ENCODE data around the gene HIF3A. TPM values are rescaled to one million over a fixed set of nuclear protein-coding genes. Genes with fewer than 3 reads are reported as not detected.

The HIF3A gene
- polyA plus RNA-seq, 1 donor (not counting 4 experiments of a cell fraction or from before 2014, with no cell fraction given), result 0.01 TPM

DNA sequence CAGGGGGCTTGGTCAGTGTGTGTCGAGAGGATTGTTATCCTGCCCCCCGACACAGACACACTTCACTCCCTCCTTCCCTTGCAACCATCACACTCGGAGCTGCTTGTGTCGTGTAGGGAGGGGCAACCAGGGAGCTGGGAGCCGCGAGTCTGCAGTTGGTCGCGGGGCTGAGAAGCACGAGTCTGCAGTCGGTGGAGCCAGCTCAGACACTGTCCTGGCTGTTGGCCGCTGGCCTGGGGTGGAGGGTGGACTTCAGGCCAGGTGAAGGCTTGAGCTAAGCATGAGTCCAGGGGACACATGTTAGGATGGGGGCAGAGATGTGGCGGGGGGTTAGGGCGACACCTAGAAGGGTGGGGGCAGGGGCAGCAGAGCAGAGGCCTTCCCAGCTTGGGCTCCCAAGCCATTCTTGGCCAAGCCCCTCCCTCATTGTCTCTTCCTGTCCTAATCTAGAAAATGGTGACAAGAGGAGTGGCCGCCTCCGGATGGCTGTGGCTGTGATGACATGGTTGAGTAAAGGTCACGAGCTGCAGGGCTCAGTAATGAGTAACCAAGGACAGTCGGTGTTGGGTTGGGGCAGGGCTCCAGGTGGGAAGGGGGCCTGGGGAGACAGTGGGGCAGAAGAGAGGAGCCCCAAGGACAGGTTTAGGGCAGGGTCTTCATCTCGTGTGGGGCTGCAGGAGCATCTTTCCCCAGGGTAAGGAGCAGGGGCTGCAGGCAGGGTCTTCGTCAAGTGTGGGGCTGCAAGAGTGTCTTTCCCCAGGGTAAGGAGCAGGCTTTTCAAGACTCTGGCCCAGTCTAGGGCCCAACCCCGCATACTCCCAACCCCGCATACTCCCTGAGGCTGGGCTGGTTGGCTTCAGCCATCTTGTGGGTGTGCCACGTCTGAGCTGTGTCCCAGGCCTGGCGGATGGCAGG lies 58.6 kb downstream of the HIF3A start:
- no peak overlapping the region for H3K4me3 ChIP-seq (ENCODE audit: control insufficient read depth in 2 of 3, extremely low read depth in 1 of 3, insufficient read depth in 2 of 3, low read depth in 1 of 3, low read length in 3 of 3)
- H3K4me1 ChIP-seq (ENCODE audit: control insufficient read depth, extremely low read depth, insufficient read depth, low read length), result peaks cover 18% of the 10 kb centered on the region
- dilution Hi-C loops (cut with MboI; ENCODE audit: extremely low pct_ligation_motif_present, low sequenced_read_pairs), result no loop called here
- H3K9me1 ChIP-seq (ENCODE audit: control insufficient read depth, extremely low read depth, insufficient read depth, low read length), result peaks cover 11% of the 10 kb centered on the region
- H3K36me3 ChIP-seq (ENCODE audit: control insufficient read depth in 2 of 2, extremely low read depth in 1 of 2, insufficient read depth in 2 of 2, low read length in 2 of 2), result peaks cover 19 to 28% of the 10 kb centered on the region in 2 experiments
- H4K20me1 ChIP-seq (ENCODE audit: control insufficient read depth, extremely low read depth, insufficient read depth, low read length), result peaks cover 7% of the 10 kb centered on the region
- no peaks in the 10 kb centered on the region for H3K27me3 ChIP-seq (ENCODE audit: control insufficient read depth, extremely low read depth, insufficient read depth, low read length)
- no peak overlapping the region for H3K9ac ChIP-seq (ENCODE audit: control insufficient read depth, extremely low read depth, insufficient read depth, low read length)
- FAIRE-seq, result no peak
- H3K27ac ChIP-seq (ENCODE audit: control insufficient read depth, insufficient read depth, low read length), result no peak overlapping the region
- TF ChIP-seq, protein P1, sequence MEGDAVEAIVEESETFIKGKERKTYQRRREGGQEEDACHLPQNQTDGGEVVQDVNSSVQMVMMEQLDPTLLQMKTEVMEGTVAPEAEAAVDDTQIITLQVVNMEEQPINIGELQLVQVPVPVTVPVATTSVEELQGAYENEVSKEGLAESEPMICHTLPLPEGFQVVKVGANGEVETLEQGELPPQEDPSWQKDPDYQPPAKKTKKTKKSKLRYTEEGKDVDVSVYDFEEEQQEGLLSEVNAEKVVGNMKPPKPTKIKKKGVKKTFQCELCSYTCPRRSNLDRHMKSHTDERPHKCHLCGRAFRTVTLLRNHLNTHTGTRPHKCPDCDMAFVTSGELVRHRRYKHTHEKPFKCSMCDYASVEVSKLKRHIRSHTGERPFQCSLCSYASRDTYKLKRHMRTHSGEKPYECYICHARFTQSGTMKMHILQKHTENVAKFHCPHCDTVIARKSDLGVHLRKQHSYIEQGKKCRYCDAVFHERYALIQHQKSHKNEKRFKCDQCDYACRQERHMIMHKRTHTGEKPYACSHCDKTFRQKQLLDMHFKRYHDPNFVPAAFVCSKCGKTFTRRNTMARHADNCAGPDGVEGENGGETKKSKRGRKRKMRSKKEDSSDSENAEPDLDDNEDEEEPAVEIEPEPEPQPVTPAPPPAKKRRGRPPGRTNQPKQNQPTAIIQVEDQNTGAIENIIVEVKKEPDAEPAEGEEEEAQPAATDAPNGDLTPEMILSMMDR (optimal IDR thresholded peaks at IDR 0.05 in 1 of 3, IDR thresholded peaks at IDR 0.05 in 1 of 3, conservative IDR thresholded peaks at IDR 0.05 in 1 of 3; ENCODE audit: extremely low read depth in 1 of 3, insufficient read depth in 2 of 3, low read length in 3 of 3), result no peak
- TF ChIP-seq EZH2 (IDR thresholded peaks at IDR 0.05; ENCODE audit: low read length), result no peak
- no peaks in the 10 kb centered on the region for H3K9me3 ChIP-seq (ENCODE audit: control insufficient read depth, low read depth, low read length)
- no peak for DNase-seq (ENCODE audit: low read depth, low spot score)
- H3K79me2 ChIP-seq (ENCODE audit: control insufficient read depth, insufficient read depth, low read length), result peaks cover 52% of the 10 kb centered on the region
- H3K4me2 ChIP-seq (ENCODE audit: control insufficient read depth, extremely low read depth, insufficient read depth, low read depth, low read length), result no peak overlapping the region
- H2AFZ ChIP-seq (ENCODE audit: control insufficient read depth, low read length), result no peak overlapping the region

DNA sequence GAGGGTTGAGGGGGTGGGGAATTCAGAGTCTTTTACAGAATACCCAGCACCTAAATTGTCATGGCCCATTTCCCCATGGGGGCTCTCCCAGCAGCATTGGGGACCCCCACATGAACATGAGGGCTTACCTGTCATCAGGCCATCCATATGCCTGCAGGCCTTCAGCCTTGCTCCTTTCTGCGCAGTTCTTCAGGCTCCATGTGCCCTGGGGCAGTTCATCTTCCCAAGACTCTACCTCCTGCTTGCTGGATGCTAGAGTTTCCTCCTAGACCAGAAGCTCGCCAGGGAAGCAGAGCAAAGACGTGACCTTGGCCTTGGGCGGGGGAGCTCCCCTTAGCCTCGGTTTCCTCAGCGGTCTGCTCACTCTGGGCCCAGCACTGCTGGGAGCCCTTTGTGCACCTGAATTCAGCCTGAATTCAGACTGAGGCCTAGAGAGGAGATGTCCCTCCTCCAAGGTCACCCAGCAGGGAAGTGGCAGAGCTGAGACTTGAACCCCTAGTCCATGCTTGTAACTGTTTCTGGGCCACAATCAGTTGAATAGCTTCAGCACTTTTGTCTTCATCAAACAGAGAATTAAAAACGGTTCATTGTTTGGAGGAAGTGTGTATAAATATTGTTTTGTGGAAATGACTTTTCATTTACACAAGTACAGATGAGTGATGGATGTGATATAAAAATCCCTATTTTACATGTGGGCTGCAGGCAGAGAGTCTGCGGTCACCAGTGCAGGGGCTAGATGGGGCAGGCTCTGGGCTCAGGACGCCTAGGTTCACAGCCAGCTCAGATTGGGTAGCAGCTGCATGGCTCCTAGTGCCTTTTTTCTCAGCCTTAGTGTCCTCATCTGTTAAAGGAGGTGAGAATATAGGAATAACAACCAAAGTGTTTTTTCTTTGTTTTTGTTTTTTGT lies 59.6 kb downstream of the HIF3A start:
- H3K27me3 ChIP-seq (ENCODE audit: control insufficient read depth, extremely low read depth, insufficient read depth, low read length), result no peaks in the 10 kb centered on the region
- H3K4me3 ChIP-seq (ENCODE audit: control insufficient read depth in 2 of 3, extremely low read depth in 1 of 3, insufficient read depth in 2 of 3, low read depth in 1 of 3, low read length in 3 of 3), result no peak overlapping the region
- no peak overlapping the region for H3K4me2 ChIP-seq (ENCODE audit: control insufficient read depth, extremely low read depth, insufficient read depth, low read depth, low read length)
- H3K79me2 ChIP-seq (ENCODE audit: control insufficient read depth, insufficient read depth, low read length), result peaks cover 46% of the 10 kb centered on the region
- H2AFZ ChIP-seq (ENCODE audit: control insufficient read depth, low read length), result no peak overlapping the region
- dilution Hi-C loops (cut with MboI; ENCODE audit: extremely low pct_ligation_motif_present, low sequenced_read_pairs), result no loop called here
- no peak overlapping the region for H3K27ac ChIP-seq (ENCODE audit: control insufficient read depth, insufficient read depth, low read length)
- H3K9me1 ChIP-seq (ENCODE audit: control insufficient read depth, extremely low read depth, insufficient read depth, low read length), result peaks cover 9% of the 10 kb centered on the region
- TF ChIP-seq, protein P1 (optimal IDR thresholded peaks at IDR 0.05 in 1 of 3, IDR thresholded peaks at IDR 0.05 in 1 of 3, conservative IDR thresholded peaks at IDR 0.05 in 1 of 3; ENCODE audit: extremely low read depth in 1 of 3, insufficient read depth in 2 of 3, low read length in 3 of 3), result no peak
- TF ChIP-seq EZH2 (IDR thresholded peaks at IDR 0.05; ENCODE audit: low read length), result no peak
- peaks cover 7% of the 10 kb centered on the region for H4K20me1 ChIP-seq (ENCODE audit: control insufficient read depth, extremely low read depth, insufficient read depth, low read length)
- H3K36me3 ChIP-seq (ENCODE audit: control insufficient read depth in 2 of 2, extremely low read depth in 1 of 2, insufficient read depth in 2 of 2, low read length in 2 of 2), result peaks cover 19 to 28% of the 10 kb centered on the region in 2 experiments
- H3K4me1 ChIP-seq (ENCODE audit: control insufficient read depth, extremely low read depth, insufficient read depth, low read length), result peaks cover 9% of the 10 kb centered on the region
- FAIRE-seq (no peak), DNase-seq (ENCODE audit: low read depth, low spot score) (no peak)
- no peaks in the 10 kb centered on the region for H3K9me3 ChIP-seq (ENCODE audit: control insufficient read depth, low read depth, low read length)
- no peak overlapping the region for H3K9ac ChIP-seq (ENCODE audit: control insufficient read depth, extremely low read depth, insufficient read depth, low read length)

Data from keratinocyte (primary cell).